Limb (tissue), 2 donors: ENCODE data around the gene SARS2.

ENCODE experiments used
- DNase-seq, 2 donors: peaks; one replicate each; pipeline ENCODE4 v3.0.0-alpha.2; 2016; ENCODE audit errors: extremely low spot score in 2 of 2

SARS2 gene

GRCh38 chr19:38917921-38918491, 12.6 kb downstream of the SARS2 start:
- DNase-seq = no peak

GRCh38 chr19:38917516-38917915, 13.0 kb downstream of the SARS2 start:
- no peak for DNase-seq

- no peak for DNase-seq
These were observed 14.9 kb downstream of the SARS2 start for GRCh38 chr19:38915329-38916321.

- DNase-seq = no peak
These were observed 16.6 kb downstream of the SARS2 start for GRCh38 chr19:38913958-38914357.

DNA sequence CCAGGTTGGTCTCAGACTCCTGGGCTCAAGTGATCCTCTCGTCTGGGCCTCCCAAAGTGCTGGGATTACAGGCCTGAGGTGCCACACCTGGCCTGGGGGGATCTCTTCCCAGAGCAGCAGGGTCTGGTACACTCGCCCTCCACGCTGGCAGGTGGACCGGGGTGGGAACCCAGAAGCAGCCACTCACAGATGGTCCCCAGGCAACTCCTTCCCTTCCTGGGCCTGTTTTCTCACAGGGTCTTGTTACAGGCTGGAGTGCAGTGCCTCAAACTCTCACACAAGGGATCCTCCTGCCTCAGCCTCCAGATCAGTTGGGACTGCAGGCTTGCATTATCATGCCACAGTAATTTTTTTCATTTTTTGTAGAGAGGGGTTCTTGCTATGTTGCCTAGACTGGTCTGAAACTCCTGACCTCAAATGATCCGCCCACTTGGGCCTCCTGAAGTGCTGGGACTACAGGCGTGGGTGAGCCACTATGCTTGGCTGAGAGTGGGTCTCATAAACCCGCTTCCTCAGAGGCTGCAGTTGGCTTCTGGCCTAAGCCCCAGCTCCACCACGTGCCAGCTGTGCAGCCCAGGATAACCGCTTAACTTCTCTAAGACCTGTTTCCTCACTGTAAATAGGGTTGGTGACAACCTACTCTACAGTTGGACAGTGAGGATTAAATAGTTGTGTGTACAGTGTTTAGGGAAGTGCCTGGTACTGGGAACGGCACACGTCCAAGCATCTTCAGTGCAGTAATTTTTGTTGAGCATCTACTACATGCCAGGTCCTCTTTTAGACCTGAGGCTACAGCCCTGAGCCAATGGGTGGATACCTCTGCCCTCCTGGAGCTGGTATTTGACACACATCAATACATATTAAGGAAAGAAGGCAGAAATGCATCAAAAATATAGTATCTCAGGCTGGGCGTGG, 17.7 kb downstream of the SARS2 start:
- DNase-seq = no peak

DNA sequence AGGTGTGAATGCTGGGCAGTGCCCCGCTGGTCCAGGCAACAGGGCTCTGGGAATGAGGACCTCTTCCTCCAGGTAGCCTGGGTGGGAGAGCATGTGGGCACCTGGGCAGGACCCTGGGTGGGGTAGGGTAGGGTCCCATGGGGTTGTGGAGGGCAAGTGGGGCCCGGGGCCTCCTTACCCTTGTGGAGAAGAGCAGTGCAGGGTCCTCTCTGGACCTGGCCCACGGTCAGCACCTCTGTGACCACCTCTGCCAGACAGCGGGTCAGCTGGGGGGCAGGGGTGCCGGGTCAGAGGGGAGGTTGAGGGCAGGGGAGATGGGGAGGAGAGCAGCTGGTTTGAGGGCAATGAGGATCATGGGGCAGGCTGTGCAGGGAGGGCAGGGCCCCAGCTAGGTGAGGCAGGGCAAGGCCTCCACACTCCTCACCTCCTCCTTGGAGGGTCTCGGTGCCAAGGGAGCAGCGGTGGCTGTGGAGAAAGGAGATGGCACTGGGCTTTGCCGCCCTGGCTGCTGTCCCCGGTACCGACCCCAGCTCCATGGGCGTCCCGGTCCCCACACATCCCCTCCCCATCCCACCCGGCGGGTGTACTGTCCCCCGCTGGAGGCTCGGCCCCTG, 19.1 kb downstream of the SARS2 start:
- DNase-seq = no peak

GRCh38 chr19:38910488-38910887, 20.1 kb downstream of the SARS2 start:
- no peak for DNase-seq

GRCh38 chr19:38908911-38909310, 21.7 kb downstream of the SARS2 start:
- DNase-seq = no peak

DNA sequence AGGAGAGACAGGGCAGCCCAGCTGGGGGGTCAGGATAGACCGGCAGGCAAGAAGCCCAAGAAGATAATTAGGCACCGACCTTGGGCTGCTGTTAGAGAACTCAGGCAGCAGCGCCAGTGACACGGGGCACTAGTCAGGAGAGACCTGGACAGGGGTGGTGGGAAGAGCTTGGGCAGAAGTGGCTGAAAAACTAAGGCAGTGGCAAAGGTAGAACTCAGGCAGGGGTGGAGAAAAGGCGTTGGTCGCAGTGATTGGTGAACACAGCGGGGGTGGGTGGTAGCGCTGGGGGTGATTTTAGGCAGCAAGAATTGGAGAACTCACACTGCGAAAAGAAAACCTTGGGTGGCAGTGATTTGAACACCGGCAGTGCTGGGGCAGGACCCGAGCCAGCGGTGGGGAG, 22.9 kb downstream of the SARS2 start:
- no peak for DNase-seq

DNA sequence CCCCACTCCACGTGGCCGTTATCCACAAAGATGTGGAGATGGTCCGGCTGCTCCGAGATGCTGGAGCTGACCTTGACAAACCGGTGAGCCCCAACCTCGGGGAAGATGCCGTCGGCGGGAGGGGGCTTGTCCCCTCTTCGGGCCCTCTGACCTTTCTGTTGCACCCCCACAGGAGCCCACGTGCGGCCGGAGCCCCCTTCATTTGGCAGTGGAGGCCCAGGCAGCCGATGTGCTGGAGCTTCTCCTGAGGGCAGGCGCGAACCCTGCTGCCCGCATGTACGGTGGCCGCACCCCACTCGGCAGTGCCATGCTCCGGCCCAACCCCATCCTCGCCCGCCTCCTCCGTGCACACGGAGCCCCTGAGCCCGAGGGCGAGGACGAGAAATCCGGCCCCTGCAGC, 23.3 kb downstream of the SARS2 start:
- no peak for DNase-seq

- DNase-seq = no peak
These were observed 24.9 kb downstream of the SARS2 start for GRCh38 chr19:38905620-38906019.

DNA sequence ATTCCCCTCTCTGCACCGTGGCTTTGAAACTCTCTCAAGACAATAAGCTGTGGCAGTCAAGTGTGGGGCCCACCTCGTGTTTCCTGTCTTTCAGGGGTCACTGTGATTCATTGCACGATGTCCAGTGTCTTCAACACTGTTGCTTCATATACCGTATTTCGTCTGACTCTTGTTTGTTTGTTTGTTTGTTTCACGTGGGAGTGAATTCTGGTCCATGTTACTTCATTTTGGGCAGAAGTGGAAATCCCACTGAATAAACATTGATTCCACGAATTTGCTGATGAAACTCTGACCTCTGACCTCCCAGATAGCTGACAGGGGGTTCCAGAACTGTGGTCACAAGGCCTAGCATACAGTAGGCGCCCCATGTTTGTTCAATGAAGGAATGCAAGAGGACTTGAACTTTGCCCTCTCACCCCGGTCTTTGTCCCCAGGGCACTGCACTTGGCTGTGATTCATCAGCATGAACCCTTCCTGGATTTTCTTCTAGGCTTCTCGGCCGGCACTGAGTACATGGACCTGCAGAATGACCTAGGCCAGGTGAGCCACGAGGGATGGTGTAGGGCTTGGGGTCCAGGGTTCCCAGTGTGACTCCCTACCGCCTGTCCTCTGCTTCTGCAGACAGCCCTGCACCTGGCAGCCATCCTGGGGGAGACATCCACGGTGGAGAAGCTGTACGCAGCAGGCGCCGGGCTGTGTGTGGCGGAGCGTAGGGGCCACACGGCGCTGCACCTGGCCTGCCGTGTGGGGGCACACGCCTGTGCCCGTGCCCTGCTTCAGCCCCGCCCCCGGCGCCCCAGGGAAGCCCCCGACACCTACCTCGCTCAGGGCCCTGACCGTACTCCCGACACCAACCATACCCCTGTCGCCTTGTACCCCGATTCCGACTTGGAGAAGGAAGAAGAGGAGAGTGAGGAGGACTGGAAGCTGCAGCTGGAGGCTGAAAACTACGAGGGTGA, 25.7 kb downstream of the SARS2 start:
- DNase-seq = no peak

DNA sequence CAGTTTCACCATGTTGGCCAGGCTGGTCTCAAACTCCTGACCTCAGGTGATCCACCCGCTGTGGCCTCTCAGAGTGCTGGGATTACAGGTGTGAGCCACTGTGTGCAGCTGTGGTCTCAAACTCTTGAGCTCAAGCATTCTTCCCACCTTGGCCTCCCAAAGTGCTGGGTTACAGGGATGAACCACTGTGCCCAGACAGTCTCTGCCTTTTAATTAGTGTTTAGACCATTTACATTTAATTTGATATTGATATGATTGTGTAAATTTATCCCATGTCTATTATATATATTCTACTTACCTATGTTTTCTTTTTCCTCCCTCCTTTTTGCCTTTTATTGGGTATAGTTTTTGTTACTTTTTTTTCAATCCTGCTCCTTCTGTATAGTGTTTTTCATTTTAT, 28.9 kb downstream of the SARS2 start:
- DNase-seq = no peak

- no peak for DNase-seq
These were observed 29.8 kb downstream of the SARS2 start for GRCh38 chr19:38900743-38901190.

- no peak for DNase-seq
These were observed 30.3 kb downstream of the SARS2 start for GRCh38 chr19:38900202-38900629.

- peak; percentile 99 to 100 for DNase-seq
These were observed 30.9 kb downstream of the SARS2 start, which contains the start of the genes NFKBIB and SIRT2 for GRCh38 chr19:38899447-38900201. TSS of gene NFKBIB (plus strand) at chr19:38899969. CDS start at chr19:38900033, 64 bp downstream. TSS of gene SIRT2 (minus strand) at chr19:38899618. CDS start at chr19:38899521, 97 bp downstream.

- no peak for DNase-seq
These were observed 31.6 kb downstream of the SARS2 start for GRCh38 chr19:38898788-38899446.

DNA sequence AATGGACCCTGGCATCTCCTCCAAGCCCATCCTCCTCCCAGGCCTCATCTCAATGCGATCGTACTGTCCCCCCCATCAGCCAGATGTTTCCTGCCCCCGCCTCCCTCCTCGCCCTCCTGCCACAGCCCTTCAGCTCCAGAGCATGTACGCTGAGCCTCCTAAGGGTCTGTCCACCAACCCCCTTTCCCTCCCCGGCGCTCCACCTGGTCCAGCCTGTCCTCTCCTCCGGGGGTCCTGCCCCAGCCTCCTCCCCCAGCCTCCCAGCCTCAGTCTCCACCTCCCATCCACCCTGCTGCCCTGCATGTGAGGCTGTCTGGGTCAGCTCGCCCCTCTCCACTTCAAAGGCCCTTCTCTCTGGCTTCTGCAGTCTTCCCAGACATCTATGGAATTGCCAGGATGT, 35.6 kb downstream of the SARS2 start:
- no peak for DNase-seq
